Hair follicular keratinocyte (primary cell): ENCODE measurements around the gene PRR20C. TPM values are rescaled to one million over a fixed set of nuclear protein-coding genes. Genes with fewer than 3 reads are reported as not detected.

ENCODE experiments used
- total RNA-seq: library from RNA; depleted of rRNA; stranded (reverse); fragments of >200 nt; gene quantifications from 2 replicates; pipeline ENCODE4 v1.2.3, GENCODE V29; 2015

PRR20C gene
- not detected in 2 replicates for total RNA-seq

DNA sequence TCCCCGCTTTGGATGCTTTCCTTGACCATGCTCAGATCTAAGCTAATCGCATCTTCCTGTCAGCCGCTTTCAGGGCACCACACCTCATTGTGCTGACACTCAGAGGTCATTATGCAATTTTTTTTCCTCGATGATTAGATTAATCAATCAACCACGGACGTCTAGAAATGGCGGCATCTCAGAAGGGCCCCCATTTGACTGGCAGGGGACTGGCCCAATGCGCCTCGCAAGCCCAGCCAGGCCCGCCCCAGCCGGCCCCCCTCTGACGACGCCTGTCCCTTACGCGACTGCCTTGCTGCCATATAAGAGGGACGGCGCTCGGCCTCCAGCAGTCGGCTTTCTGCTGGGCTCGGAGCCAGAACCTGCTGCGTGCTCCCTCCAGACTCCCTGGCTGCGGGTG is at the start of gene PRR20C:
TSS of gene PRR20C (plus strand) at position 301 of the 400 bp plus-strand sequence. CDS start 387 bp downstream, outside the sequence.

DNA sequence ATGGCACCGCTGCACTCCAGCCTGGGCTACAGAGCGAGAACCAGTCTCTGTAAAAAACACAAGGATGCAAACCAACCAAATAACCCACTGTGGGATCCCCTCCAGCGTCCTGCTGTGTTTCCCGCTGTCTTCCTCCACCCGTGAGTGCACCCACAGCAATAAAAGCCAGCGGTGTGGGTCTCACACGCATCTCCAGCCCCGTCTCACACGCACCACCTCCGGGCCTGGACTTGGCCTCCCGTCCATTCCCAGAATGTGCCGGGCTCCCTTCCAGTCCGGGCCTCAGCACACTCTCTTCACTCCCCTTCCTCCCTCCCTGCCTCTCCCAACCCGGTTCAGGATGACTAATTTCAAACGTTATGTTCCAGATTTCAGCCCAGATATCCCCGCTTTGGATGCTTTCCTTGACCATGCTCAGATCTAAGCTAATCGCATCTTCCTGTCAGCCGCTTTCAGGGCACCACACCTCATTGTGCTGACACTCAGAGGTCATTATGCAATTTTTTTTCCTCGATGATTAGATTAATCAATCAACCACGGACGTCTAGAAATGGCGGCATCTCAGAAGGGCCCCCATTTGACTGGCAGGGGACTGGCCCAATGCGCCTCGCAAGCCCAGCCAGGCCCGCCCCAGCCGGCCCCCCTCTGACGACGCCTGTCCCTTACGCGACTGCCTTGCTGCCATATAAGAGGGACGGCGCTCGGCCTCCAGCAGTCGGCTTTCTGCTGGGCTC is 13.5 kb upstream of the PRR20C start, which contains the start of gene PRR20A:
TSS of gene PRR20A (plus strand) at position 684 of the 734 bp plus-strand sequence. CDS start 387 bp downstream, outside the sequence.

DNA sequence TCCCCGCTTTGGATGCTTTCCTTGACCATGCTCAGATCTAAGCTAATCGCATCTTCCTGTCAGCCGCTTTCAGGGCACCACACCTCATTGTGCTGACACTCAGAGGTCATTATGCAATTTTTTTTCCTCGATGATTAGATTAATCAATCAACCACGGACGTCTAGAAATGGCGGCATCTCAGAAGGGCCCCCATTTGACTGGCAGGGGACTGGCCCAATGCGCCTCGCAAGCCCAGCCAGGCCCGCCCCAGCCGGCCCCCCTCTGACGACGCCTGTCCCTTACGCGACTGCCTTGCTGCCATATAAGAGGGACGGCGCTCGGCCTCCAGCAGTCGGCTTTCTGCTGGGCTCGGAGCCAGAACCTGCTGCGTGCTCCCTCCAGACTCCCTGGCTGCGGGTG is 6.7 kb upstream of the PRR20C start, which contains the start of gene PRR20B:
TSS of gene PRR20B (plus strand) at position 301 of the 400 bp plus-strand sequence. CDS start 387 bp downstream, outside the sequence.

DNA sequence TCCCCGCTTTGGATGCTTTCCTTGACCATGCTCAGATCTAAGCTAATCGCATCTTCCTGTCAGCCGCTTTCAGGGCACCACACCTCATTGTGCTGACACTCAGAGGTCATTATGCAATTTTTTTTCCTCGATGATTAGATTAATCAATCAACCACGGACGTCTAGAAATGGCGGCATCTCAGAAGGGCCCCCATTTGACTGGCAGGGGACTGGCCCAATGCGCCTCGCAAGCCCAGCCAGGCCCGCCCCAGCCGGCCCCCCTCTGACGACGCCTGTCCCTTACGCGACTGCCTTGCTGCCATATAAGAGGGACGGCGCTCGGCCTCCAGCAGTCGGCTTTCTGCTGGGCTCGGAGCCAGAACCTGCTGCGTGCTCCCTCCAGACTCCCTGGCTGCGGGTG is 6.5 kb downstream of the PRR20C start, which contains the start of gene PRR20D:
TSS of gene PRR20D (plus strand) at position 301 of the 400 bp plus-strand sequence. CDS start 387 bp downstream, outside the sequence.

DNA sequence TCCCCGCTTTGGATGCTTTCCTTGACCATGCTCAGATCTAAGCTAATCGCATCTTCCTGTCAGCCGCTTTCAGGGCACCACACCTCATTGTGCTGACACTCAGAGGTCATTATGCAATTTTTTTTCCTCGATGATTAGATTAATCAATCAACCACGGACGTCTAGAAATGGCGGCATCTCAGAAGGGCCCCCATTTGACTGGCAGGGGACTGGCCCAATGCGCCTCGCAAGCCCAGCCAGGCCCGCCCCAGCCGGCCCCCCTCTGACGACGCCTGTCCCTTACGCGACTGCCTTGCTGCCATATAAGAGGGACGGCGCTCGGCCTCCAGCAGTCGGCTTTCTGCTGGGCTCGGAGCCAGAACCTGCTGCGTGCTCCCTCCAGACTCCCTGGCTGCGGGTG is 13.0 kb downstream of the PRR20C start, which contains the start of gene PRR20E:
TSS of gene PRR20E (plus strand) at position 301 of the 400 bp plus-strand sequence. CDS start 387 bp downstream, outside the sequence.

Other genes with a start within 250 kb of the PRR20C start
- gene PRR20A, start 13.1 kb upstream of the PRR20C start, total RNA-seq, result not detected in 2 replicates
- gene PRR20B, start 6.6 kb upstream of the PRR20C start, total RNA-seq, result not detected in 2 replicates
- gene PRR20D, start 6.6 kb downstream of the PRR20C start, total RNA-seq, result not detected in 2 replicates
- not detected in 2 replicates for gene PRR20E, start 13.1 kb downstream of the PRR20C start, total RNA-seq